Muscle layer of duodenum (tissue), 2 donors: ENCODE results near the gene CENPF.
A peak's percentile ranks its signal among the peaks of the same experiment; 100 is the strongest.

ENCODE experiments used
- H3K27ac ChIP-seq: one replicate; pipeline ENCODE4 v1.7.0; 2013; ENCODE audit warnings: mild to moderate bottlenecking, low read length
- H3K27me3 ChIP-seq: one replicate; pipeline ENCODE4 v1.7.0; 2013; ENCODE audit warnings: low read depth, mild to moderate bottlenecking, control low read depth, low read length
- H3K36me3 ChIP-seq, 2 donors: one replicate each; pipeline ENCODE4 v1.7.0; 2013; ENCODE audit warnings: low read length in 2 of 2, control low read depth in 1 of 2, mild to moderate bottlenecking in 1 of 2; ENCODE audit not compliant: insufficient read depth in 2 of 2, control insufficient read depth in 1 of 2
- H3K4me1 ChIP-seq, 2 donors: one replicate each; pipeline ENCODE4 v1.7.0; 2013; ENCODE audit warnings: low read length in 2 of 2, mild to moderate bottlenecking in 2 of 2, control low read depth in 1 of 2, moderate library complexity in 1 of 2; ENCODE audit not compliant: insufficient read depth in 2 of 2, control insufficient read depth in 1 of 2
- H3K4me3 ChIP-seq, 2 donors: one replicate each; pipeline ENCODE4 v1.7.0; 2013; ENCODE audit warnings: low read length in 2 of 2, low read depth in 1 of 2, mild to moderate bottlenecking in 1 of 2
- H3K9me3 ChIP-seq, 2 donors: one replicate each; pipeline ENCODE4 v1.7.0; 2013; ENCODE audit warnings: low read length in 2 of 2, control low read depth in 1 of 2, mild to moderate bottlenecking in 1 of 2; ENCODE audit not compliant: control insufficient read depth in 1 of 2
- donor health status: healthy.

CENPF gene, protein sequence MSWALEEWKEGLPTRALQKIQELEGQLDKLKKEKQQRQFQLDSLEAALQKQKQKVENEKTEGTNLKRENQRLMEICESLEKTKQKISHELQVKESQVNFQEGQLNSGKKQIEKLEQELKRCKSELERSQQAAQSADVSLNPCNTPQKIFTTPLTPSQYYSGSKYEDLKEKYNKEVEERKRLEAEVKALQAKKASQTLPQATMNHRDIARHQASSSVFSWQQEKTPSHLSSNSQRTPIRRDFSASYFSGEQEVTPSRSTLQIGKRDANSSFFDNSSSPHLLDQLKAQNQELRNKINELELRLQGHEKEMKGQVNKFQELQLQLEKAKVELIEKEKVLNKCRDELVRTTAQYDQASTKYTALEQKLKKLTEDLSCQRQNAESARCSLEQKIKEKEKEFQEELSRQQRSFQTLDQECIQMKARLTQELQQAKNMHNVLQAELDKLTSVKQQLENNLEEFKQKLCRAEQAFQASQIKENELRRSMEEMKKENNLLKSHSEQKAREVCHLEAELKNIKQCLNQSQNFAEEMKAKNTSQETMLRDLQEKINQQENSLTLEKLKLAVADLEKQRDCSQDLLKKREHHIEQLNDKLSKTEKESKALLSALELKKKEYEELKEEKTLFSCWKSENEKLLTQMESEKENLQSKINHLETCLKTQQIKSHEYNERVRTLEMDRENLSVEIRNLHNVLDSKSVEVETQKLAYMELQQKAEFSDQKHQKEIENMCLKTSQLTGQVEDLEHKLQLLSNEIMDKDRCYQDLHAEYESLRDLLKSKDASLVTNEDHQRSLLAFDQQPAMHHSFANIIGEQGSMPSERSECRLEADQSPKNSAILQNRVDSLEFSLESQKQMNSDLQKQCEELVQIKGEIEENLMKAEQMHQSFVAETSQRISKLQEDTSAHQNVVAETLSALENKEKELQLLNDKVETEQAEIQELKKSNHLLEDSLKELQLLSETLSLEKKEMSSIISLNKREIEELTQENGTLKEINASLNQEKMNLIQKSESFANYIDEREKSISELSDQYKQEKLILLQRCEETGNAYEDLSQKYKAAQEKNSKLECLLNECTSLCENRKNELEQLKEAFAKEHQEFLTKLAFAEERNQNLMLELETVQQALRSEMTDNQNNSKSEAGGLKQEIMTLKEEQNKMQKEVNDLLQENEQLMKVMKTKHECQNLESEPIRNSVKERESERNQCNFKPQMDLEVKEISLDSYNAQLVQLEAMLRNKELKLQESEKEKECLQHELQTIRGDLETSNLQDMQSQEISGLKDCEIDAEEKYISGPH (N-terminal part only)

DNA sequence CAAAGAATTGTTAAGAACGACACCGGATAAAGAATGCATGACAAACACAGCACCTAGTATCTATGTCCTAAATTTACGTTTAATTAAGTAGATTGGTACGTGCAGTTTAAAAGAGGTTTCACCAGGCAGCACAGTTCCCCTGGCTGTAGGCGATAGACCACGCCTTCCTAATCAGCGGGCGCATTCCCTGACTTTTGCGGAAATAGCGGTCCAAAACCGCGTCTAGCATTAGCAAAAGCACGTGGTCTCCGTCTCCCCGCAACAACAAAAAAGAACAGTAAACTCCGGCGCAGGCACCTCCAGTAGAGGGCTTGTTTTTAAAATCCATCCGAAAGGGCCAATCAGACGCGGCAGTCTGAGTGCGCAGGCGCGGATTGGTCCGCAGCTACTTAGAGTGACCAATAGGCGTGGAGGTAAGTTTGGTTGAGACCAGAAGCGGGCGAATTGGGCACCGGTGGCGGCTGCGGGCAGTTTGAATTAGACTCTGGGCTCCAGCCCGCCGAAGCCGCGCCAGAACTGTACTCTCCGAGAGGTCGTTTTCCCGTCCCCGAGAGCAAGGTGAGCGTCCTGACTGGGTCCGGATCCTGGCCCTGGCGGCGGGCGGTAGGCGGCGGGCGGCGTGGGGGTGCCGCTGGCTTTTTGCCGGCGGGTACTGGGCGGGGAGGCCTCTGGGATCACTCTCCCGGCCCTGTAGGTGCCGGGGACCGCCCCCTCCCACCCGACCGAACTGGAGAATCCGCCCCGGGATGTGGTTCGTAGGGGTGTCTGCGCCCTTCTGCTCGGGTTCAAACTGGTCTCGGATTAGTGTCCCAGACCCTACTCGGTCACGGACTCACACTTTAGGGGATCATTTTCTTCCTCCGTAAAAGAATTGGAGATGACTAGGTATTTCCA, at the start of gene CENPF:
CENPF (plus strand) TSS at position 432 of the 894 bp plus-strand sequence. CDS start 10,560 bp downstream, outside the sequence.
- H3K9me3 ChIP-seq: no peaks in the 10 kb centered on the region
- no peaks in the 10 kb centered on the region for H3K27me3 ChIP-seq
- no peaks in the 10 kb centered on the region for H3K36me3 ChIP-seq
- peak within 1 kb of the TSS; percentile 81 to 97 for H3K4me3 ChIP-seq
- peaks cover 0 to 10% of the 10 kb centered on the region in 2 donors for H3K4me1 ChIP-seq
- H3K27ac ChIP-seq: peak within 1 kb of the TSS; percentile 14

DNA sequence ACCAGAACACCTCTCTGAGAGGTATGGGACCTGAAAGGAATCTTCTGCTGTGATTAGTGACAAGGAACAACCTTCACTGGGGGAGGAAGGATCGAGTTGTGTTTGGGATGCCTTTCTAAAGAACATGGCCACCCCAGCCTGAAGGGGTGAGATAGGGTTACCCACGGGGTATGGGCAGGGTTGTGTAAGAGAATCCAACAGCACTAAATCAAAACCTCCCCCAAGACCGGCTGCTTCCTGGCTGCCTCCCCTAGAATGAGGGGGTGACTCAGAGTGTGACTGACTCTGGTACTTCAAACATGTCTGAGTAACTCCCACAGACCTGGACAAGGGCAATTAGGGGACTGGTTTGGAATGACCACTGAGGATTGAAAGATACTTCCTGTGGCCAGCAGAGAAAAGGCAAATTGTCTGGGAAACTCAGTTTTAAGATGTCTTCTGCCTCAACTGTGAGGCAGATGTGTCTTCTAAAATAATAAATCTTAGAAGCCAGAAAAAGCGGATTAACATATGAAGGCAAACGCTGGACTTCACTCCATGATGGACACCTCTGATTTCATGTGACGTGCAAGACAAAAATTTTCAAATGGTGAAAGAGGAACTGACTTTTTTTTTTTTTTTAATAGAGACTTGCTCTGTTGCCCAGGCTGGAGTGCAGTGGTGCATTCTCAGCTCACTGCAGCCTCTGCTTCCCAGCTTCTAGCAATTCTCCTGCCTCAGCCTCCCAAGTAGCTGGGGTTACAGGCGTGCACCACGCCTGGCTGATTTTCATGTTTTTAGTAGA, 44.9 kb upstream of the CENPF start:
- Histone ChIP-seq H3K27me3 (no peaks in the 10 kb centered on the region), H3K4me3 (no peak overlapping the region), H3K4me1 (no peaks in the 10 kb centered on the region), H3K9me3 (no peaks in the 10 kb centered on the region), H3K27ac (no peak overlapping the region), H3K36me3 (no peaks in the 10 kb centered on the region)

DNA sequence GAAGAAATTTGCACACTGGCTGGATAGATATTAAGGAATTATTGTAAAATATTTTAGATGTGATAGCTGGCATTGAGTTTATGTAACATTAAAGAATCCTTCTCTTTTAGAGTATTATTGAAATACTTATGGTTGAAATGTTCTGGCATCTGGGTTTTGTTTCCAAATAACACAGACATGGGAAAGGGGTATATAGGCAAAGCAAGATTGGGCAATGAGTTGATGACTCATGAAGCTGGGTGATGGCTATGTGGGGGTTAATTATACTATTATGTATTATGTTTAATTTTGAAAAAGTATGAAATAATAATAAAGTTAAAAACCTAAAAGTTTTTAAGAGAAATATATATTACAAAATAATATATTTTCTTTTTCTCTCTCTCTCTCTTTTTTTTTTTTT, 39.1 kb upstream of the CENPF start:
- Histone ChIP-seq H3K4me3 (no peak overlapping the region), H3K27me3 (no peaks in the 10 kb centered on the region), H3K27ac (no peak overlapping the region), H3K36me3 (no peaks in the 10 kb centered on the region), H3K4me1 (no peaks in the 10 kb centered on the region), H3K9me3 (no peaks in the 10 kb centered on the region)

- H3K36me3 ChIP-seq: no peaks in the 10 kb centered on the region
- no peak overlapping the region for H3K4me3 ChIP-seq
- no peaks in the 10 kb centered on the region for H3K27me3 ChIP-seq
- H3K9me3 ChIP-seq: no peaks in the 10 kb centered on the region
- H3K27ac ChIP-seq: no peak overlapping the region
- H3K4me1 ChIP-seq: no peaks in the 10 kb centered on the region
These were observed 37.7 kb upstream of the CENPF start for GRCh38 chr1:214565310-214565709.

- no peak overlapping the region for H3K4me3 ChIP-seq
- H3K27ac ChIP-seq: no peak overlapping the region
- H3K4me1 ChIP-seq: no peaks in the 10 kb centered on the region
- H3K36me3 ChIP-seq: no peaks in the 10 kb centered on the region
- H3K9me3 ChIP-seq: no peaks in the 10 kb centered on the region
- H3K27me3 ChIP-seq: no peaks in the 10 kb centered on the region
These were observed 36.6 kb upstream of the CENPF start for GRCh38 chr1:214566158-214567104.

DNA sequence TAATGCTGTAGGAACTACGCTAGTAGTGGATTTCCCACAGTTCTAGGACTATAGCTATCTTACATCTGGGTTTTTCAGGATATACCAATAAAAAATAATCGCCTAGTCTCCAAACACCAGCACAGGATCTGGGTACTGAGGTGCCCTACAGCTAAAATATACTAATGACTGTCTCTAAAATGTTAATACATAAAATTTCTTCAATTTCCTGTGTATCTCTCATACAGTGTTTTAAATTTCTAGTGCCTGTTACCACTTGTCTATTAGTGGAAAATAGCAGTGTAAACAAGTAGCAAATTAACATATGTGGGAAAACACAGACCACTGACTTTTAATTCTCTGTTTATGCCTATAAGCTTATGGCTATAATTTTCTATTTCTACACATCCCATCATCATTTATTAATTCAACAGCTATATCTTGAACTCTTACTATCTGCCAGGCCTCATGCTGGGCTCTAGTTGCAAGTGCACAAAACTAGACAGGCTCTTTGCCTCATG, 35.5 kb upstream of the CENPF start:
- Histone ChIP-seq H3K9me3 (no peaks in the 10 kb centered on the region), H3K27ac (no peak overlapping the region), H3K4me1 (no peaks in the 10 kb centered on the region), H3K27me3 (no peaks in the 10 kb centered on the region), H3K36me3 (no peaks in the 10 kb centered on the region), H3K4me3 (no peak overlapping the region)

- no peaks in the 10 kb centered on the region for H3K27me3 ChIP-seq
These were observed 34.7 kb upstream of the CENPF start for GRCh38 chr1:214568328-214568727.

GRCh38 chr1:214569357-214570004, 33.5 kb upstream of the CENPF start:
- H3K27ac ChIP-seq: no peak overlapping the region
- no peaks in the 10 kb centered on the region for H3K9me3 ChIP-seq
- no peaks in the 10 kb centered on the region for H3K4me1 ChIP-seq
- H3K27me3 ChIP-seq: no peaks in the 10 kb centered on the region
- no peak overlapping the region for H3K4me3 ChIP-seq
- no peaks in the 10 kb centered on the region for H3K36me3 ChIP-seq

More at GRCh38 chr1:214568328-214568727, 34.7 kb upstream of the CENPF start:
- Histone ChIP-seq H3K4me1 (no peaks in the 10 kb centered on the region), H3K9me3 (no peaks in the 10 kb centered on the region), H3K36me3 (no peaks in the 10 kb centered on the region), H3K4me3 (no peak overlapping the region), H3K27ac (no peak overlapping the region)

DNA sequence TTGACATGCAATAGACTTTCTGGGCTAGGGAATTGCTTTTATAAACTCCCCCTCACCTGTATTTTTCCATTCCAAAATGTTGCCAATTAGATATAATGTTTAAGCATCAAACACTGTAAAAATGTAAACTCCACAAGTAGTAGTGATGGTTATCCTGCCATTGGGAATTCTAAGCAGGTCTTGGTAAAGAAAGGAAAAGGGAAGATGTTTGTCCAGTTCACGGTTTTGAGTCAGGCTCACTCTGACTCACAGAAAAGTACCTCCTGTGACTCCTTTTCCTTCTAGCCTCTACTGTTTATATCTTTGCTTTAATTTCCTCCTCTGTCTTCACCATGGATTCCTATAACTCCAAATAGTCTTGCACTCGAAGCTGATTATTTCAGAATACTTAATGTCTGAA, 32.6 kb upstream of the CENPF start:
- no peaks in the 10 kb centered on the region for H3K36me3 ChIP-seq
- no peaks in the 10 kb centered on the region for H3K27me3 ChIP-seq
- no peak overlapping the region for H3K27ac ChIP-seq
- H3K9me3 ChIP-seq: no peaks in the 10 kb centered on the region
- H3K4me1 ChIP-seq: no peaks in the 10 kb centered on the region
- no peak overlapping the region for H3K4me3 ChIP-seq
